Fibroblast of the aortic adventitia (primary cell): Measurements from ENCODE around the gene PTGER2. TPM values are rescaled to one million over a fixed set of nuclear protein-coding genes. Genes with fewer than 3 reads are reported as not detected.

Experiments
- DNase-seq: peaks from one replicate; pipeline ENCODE4 v3.0.0-alpha.2; 2010; ENCODE audit warnings: low read depth
- H3K4me3 ChIP-seq: 2 replicates; pipeline ENCODE4 v1.5.1; 2011; ENCODE audit warnings: low read depth, mild to moderate bottlenecking, control low read depth, low read length, moderate library complexity
- CTCF ChIP-seq: IDR thresholded peaks from 2 replicates; pipeline ENCODE4 v1.5.1; 2011; ENCODE audit warnings: mild to moderate bottlenecking, low read length, control low read depth, inconsistent platforms; ENCODE audit not compliant: insufficient read depth
- total RNA-seq: library from RNA; depleted of rRNA; stranded (reverse); fragments of >200 nt; gene quantifications from 2 replicates; pipeline ENCODE4 v1.2.3, GENCODE V29; 2012; ENCODE audit warnings: low replicate concordance

PTGER2 gene
- total RNA-seq, 1 donor, result 50.1 TPM

DNA sequence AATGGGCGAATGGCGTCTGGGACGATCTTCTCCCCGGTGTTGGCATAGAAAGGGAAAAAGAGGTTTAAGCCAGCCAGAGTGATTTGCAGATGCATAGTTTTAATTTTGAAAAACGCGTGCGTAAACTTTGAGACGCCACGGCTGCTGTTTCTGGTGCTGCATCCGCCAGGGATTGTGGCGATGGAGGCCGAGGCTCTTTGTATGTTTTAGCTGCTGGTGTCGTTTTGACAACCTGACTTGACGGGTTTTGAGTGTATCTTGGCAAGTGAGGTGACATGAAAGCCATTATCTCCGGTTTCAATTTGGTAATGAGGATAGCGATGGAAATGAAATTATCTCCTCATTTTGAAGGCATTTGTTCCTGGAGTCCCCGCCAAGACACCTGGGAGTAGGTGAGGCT lies 45.0 kb upstream of the PTGER2 start:
- no peak for TF ChIP-seq CTCF
- DNase-seq, result no peak
- peak overlapping the region; percentile 70 for H3K4me3 ChIP-seq

DNA sequence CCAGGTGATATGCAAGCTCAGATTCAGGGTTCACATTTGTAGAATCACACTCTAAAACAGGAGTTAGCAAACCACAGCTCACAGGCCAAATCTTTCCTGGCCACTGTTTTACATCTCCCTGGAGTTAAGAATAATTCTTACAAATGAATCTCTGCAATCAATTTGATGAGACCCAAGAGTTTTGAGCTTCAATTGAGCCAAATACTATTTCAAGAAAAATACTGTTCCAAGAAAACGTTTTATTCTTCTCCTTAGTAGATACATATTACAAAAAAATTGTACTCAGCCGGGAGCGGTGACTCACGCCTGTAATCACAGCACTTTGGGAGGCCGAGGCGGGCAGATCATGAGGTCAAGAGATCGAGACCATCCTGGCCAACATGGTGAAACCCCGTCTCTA lies 44.1 kb upstream of the PTGER2 start:
- no peak for TF ChIP-seq CTCF
- H3K4me3 ChIP-seq, result no peak overlapping the region
- peak; percentile 47 for DNase-seq

DNA sequence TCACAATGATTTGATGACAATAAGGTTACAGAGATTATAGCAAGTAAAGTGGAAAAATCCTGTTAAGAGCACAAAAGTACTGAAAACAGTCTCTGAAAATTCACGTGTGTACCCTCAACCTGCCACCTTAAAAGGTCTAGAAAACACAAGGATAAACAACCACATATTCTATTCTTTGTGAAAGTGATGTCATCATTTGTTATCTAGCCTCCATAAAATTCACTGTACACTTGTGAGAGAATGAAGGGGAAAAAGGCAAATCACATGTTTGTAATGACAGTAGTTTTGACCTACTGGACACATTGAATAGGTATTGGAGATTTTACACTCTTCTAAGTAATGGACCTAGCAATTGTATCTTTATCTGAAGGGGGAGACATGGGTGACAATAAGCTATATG lies 42.6 kb upstream of the PTGER2 start:
- no peak for TF ChIP-seq CTCF
- no peak for DNase-seq
- no peak overlapping the region for H3K4me3 ChIP-seq

GRCh38 chr14:52272375-52272774 lies 41.7 kb upstream of the PTGER2 start:
- peak; percentile 61 for DNase-seq
- no peak overlapping the region for H3K4me3 ChIP-seq
- TF ChIP-seq CTCF, result peak; percentile 41

DNA sequence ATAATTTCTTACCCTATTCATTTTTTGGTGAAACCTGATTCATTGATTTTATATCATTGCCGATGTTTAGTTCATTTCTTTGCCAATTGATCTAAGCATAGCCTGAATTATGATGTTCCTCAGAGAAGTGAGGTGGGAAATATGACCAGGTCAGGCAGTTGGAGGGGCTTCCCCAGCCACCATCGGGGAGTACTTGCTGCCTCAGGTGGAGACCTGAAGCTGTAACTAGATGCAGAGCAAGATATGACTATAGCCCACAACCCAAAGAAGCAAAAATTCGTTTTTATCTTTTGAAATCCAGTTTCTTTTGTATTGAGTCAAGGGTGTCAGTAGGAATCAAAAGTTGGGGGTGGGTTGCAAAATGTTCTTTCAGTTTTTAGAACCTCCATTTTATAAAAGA lies 38.7 kb upstream of the PTGER2 start:
- TF ChIP-seq CTCF, result no peak
- H3K4me3 ChIP-seq, result no peak overlapping the region
- DNase-seq, result no peak

- H3K4me3 ChIP-seq, result no peak overlapping the region
- TF ChIP-seq CTCF, result no peak
- no peak for DNase-seq
Observed at GRCh38 chr14:52277552-52277951, 36.6 kb upstream of the PTGER2 start.

- peak; percentile 88 for DNase-seq
- no peak overlapping the region for H3K4me3 ChIP-seq
- TF ChIP-seq CTCF, result no peak
Observed at GRCh38 chr14:52279408-52279807, 34.7 kb upstream of the PTGER2 start.
